SU-DHL-6 (cell line): ENCODE data around the gene TGIF1.
"Not testable (repeated sequence)": the region's sequence is repeated elsewhere in the genome, so short reads cannot be mapped to it uniquely, and the experiment has no call there.

Experiments
- H2AFZ ChIP-seq: fragments of 200-600 bp; sonication (generic); 2 replicates; pipeline ENCODE4 v1.6.1; 2014; ENCODE audit warnings: low read depth, mild to moderate bottlenecking, moderate library complexity, mixed read lengths, antibody characterized with exemption, low read length; ENCODE audit not compliant: severe bottlenecking
- H3F3A ChIP-seq: fragments of 200-600 bp; shearing (Covaris generic); 2 replicates; pipeline ENCODE4 v1.6.0; 2016; ENCODE audit warnings: antibody characterized with exemption, mild to moderate bottlenecking; ENCODE audit not compliant: insufficient read depth
- H3K27ac ChIP-seq: fragments of 200-600 bp; sonication (generic); 2 replicates; pipeline ENCODE4 v1.5.1; 2016; ENCODE audit warnings: low read depth, mild to moderate bottlenecking, low read length, moderate library complexity, mixed read lengths
- H3K27me3 ChIP-seq: fragments of 200-600 bp; sonication (generic), shearing (Covaris generic); 2 replicates; pipeline ENCODE4 v1.6.0; 2014; ENCODE audit warnings: mild to moderate bottlenecking, low read length
- H3K36me3 ChIP-seq: fragments of 200-600 bp; sonication (generic); 2 replicates; pipeline ENCODE4 v1.6.1; 2014; ENCODE audit warnings: mild to moderate bottlenecking, low read length, mixed read lengths
- H3K4me2 ChIP-seq: fragments of 300-600, 200-600 bp; shearing (Covaris generic), sonication (generic); 2 replicates; pipeline ENCODE4 v1.6.0; 2014; ENCODE audit warnings: low read length, low read depth, mild to moderate bottlenecking; ENCODE audit not compliant: poor library complexity, severe bottlenecking
- H3K4me3 ChIP-seq: fragments of 200-600 bp; sonication (generic); 2 replicates; pipeline ENCODE4 v1.5.1; 2014; ENCODE audit warnings: antibody characterized with exemption, low read length, mild to moderate bottlenecking, mixed read lengths; ENCODE audit not compliant: insufficient read depth, poor library complexity, severe bottlenecking
- H3K79me2 ChIP-seq: fragments of 200-600 bp; sonication (generic); 2 replicates; pipeline ENCODE4 v1.6.1; 2014; ENCODE audit warnings: mild to moderate bottlenecking, low read length, moderate library complexity; ENCODE audit not compliant: insufficient read depth
- H3K9ac ChIP-seq: fragments of 200-600 bp; sonication (generic); 2 replicates; pipeline ENCODE4 v1.7.0; 2014; ENCODE audit warnings: mild to moderate bottlenecking, low read length
- H3K9me2 ChIP-seq: fragments of 200-600 bp; sonication (generic); replicated peaks from 2 replicates; pipeline ENCODE4 v1.6.1; 2014; ENCODE audit warnings: low read length; ENCODE audit not compliant: insufficient read depth
- H3K9me3 ChIP-seq: fragments of 200-600 bp; sonication (generic); 2 replicates; pipeline ENCODE4 v1.6.1; 2014; ENCODE audit warnings: low read length, mixed read lengths; ENCODE audit not compliant: insufficient read depth
- H4K20me1 ChIP-seq: fragments of 200-600 bp; sonication (generic); 2 replicates; pipeline ENCODE4 v1.6.1; 2014; ENCODE audit warnings: low read depth, mild to moderate bottlenecking, antibody characterized with exemption, low read length, moderate library complexity, mixed read lengths
- EZH2phosphoT487 ChIP-seq: fragments of 200-600 bp; sonication (generic), shearing (Covaris generic); conservative IDR thresholded peaks from 2 replicates; pipeline ENCODE4 v1.6.1; 2018; ENCODE audit warnings: mild to moderate bottlenecking, antibody characterized with exemption, low read length, moderate library complexity, mixed read lengths
- TF ChIP-seq, protein P1 (sequence below): fragments of 200-600 bp; sonication (generic); IDR thresholded peaks from one replicate; pipeline ENCODE4 v1.5.1; 2017; ENCODE audit warnings: antibody characterized with exemption, mild to moderate bottlenecking, low read length, moderate library complexity; ENCODE audit not compliant: insufficient read depth, poor library complexity, severe bottlenecking

The TGIF1 gene

DNA sequence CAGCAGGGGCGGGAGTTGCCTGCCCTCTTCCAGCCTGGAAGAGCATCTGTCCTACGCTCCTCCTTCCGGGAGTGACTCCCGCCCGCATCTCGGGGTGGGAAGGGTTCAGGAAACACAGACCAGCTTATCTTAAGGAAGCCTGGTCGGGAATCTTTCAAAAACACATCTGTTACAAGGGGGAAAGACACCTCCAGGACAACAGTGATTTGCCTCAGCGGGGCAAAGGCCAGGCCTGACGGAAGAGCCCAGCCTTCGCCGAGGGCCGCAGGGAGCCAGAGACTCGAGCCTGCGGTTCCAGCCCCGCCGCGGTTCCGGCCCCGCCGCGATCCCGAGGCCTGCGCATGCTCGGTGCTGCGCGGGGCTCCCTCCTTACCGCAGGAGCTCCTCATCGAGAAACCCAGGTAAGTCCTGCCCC, 38.1 kb upstream of the TGIF1 start:
- Histone ChIP-seq H4K20me1 (no peaks in the 10 kb centered on the region), H2AFZ (no peak overlapping the region), H3K9me2 (no peaks in the 10 kb centered on the region), H3K9ac (no peak overlapping the region), H3K4me2 (no peak overlapping the region), H3K4me3 (no peak overlapping the region), H3K27me3 (no peaks in the 10 kb centered on the region), H3K27ac (no peak overlapping the region), H3K9me3 (no peaks in the 10 kb centered on the region), H3F3A (no peaks in the 10 kb centered on the region), H3K36me3 (no peaks in the 10 kb centered on the region), H3K79me2 (no peaks in the 10 kb centered on the region)
- TF ChIP-seq, protein P1, sequence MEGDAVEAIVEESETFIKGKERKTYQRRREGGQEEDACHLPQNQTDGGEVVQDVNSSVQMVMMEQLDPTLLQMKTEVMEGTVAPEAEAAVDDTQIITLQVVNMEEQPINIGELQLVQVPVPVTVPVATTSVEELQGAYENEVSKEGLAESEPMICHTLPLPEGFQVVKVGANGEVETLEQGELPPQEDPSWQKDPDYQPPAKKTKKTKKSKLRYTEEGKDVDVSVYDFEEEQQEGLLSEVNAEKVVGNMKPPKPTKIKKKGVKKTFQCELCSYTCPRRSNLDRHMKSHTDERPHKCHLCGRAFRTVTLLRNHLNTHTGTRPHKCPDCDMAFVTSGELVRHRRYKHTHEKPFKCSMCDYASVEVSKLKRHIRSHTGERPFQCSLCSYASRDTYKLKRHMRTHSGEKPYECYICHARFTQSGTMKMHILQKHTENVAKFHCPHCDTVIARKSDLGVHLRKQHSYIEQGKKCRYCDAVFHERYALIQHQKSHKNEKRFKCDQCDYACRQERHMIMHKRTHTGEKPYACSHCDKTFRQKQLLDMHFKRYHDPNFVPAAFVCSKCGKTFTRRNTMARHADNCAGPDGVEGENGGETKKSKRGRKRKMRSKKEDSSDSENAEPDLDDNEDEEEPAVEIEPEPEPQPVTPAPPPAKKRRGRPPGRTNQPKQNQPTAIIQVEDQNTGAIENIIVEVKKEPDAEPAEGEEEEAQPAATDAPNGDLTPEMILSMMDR = no peak
- no peak for TF ChIP-seq EZH2phosphoT487

DNA sequence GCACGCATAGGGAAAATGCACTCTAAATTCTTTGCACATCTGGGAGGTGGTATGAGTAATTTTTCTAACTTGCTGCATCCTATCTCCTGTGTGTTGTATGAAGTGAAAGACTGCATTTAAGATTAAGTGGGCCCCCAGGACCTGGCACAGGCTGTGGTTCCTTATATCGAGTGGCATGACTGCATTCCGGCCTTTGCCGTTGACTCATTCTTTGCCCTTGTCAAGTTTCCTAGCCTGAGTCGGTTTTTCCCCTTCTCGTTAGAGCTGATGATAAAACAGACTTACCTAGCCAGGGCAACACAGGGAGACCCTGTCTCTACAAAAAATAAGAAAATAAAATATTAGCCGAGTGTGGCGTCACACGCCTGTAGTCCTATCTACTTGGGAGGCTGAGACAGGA, 37.4 kb upstream of the TGIF1 start:
- not testable (repeated sequence) for H3K9ac ChIP-seq, H3K4me2 ChIP-seq, H3K27ac ChIP-seq, H4K20me1 ChIP-seq, H3K9me2 ChIP-seq, H3K36me3 ChIP-seq, H3K79me2 ChIP-seq, H3F3A ChIP-seq, H3K4me3 ChIP-seq, H2AFZ ChIP-seq, H3K27me3 ChIP-seq, H3K9me3 ChIP-seq

GRCh38 chr18:3415110-3415509, 34.9 kb upstream of the TGIF1 start:
- H3K9ac ChIP-seq = no peak overlapping the region
- H3F3A ChIP-seq = no peaks in the 10 kb centered on the region
- no peak overlapping the region for H3K4me2 ChIP-seq
- no peak overlapping the region for H2AFZ ChIP-seq
- no peak overlapping the region for H3K4me3 ChIP-seq
- no peak overlapping the region for H3K27ac ChIP-seq
- no peaks in the 10 kb centered on the region for H3K79me2 ChIP-seq
- H4K20me1 ChIP-seq = no peaks in the 10 kb centered on the region
- H3K36me3 ChIP-seq = no peaks in the 10 kb centered on the region
- H3K27me3 ChIP-seq = no peaks in the 10 kb centered on the region
- no peaks in the 10 kb centered on the region for H3K9me2 ChIP-seq
- no peaks in the 10 kb centered on the region for H3K9me3 ChIP-seq
- TF ChIP-seq EZH2phosphoT487 = no peak
- TF ChIP-seq, protein P1 = no peak

DNA sequence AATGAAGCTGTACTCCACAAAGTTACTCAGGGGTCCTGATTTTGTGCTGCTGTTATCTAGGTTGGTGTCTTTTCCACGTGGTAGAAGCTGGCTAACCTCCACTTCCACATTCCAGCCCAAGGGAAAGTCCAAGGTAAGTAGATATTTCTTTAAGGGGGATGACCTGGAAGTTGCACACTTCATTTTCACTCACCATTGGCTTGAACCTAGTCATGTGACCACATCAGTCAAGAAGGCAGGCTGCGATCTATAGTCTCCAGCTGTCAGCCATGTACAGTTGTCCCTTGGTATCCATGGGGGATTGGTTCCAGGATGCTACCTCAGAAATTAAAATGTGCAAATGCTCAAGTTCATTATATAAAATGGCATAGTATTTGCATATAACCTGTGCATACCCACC, 31.9 kb upstream of the TGIF1 start:
- Histone ChIP-seq H3K9ac (no peak overlapping the region), H3K9me2 (no peaks in the 10 kb centered on the region)

More for the DNA sequence above, 31.9 kb upstream of the TGIF1 start:
- H3F3A ChIP-seq = no peaks in the 10 kb centered on the region
- no peaks in the 10 kb centered on the region for H3K36me3 ChIP-seq
- H4K20me1 ChIP-seq = no peaks in the 10 kb centered on the region
- no peak for TF ChIP-seq EZH2phosphoT487
- TF ChIP-seq, protein P1 = no peak
- no peak overlapping the region for H3K27ac ChIP-seq
- H3K4me2 ChIP-seq = no peak overlapping the region
- no peak overlapping the region for H3K4me3 ChIP-seq
- no peaks in the 10 kb centered on the region for H3K27me3 ChIP-seq
- no peaks in the 10 kb centered on the region for H3K79me2 ChIP-seq
- no peaks in the 10 kb centered on the region for H3K9me3 ChIP-seq
- H2AFZ ChIP-seq = no peak overlapping the region
